ENCODE measurements around the gene ABR.

The ABR gene

GRCh38 chr17:992933-993332 lies 186.8 kb downstream of the ABR start:
- no peak for TF ChIP-seq CTCF (IDR thresholded peaks at IDR 0.05; ENCODE audit: low read depth, low read length, missing control alignments)
- Histone ChIP-seq H3K36me3 (replicated peaks) (no peaks in the 10 kb centered on the region), H3K4me3 (ENCODE audit: low read depth, low read length) (no peak overlapping the region), H3K27ac (no peak overlapping the region), H3K27me3 (replicated peaks) (no peaks in the 10 kb centered on the region)
- in situ Hi-C loops (cut with HindIII; ENCODE audit: low pct_ligation_motif_present, low sequenced_read_pairs) = loop anchor here (25.0 kb wide), 1 partner anchor 206 kb away; the partner anchor contains the start of genes GLOD4 and MRM3
- no peak for DNase-seq

GRCh38 chr17:988561-988960 lies 191.2 kb downstream of the ABR start:
- no peak for TF ChIP-seq CTCF (IDR thresholded peaks at IDR 0.05; ENCODE audit: low read depth, low read length, missing control alignments)
- Histone ChIP-seq H3K4me3 (ENCODE audit: low read depth, low read length) (no peak overlapping the region), H3K27ac (no peak overlapping the region), H3K36me3 (replicated peaks) (no peaks in the 10 kb centered on the region), H3K27me3 (replicated peaks) (no peaks in the 10 kb centered on the region)
- in situ Hi-C loops (cut with HindIII; ENCODE audit: low pct_ligation_motif_present, low sequenced_read_pairs) = loop anchor here (25.0 kb wide), 1 partner anchor 201 kb away; the partner anchor contains the start of genes GLOD4 and MRM3
- no peak for DNase-seq

- Histone ChIP-seq H3K27me3 (replicated peaks) (no peaks in the 10 kb centered on the region), H3K4me3 (ENCODE audit: low read depth, low read length) (no peak overlapping the region), H3K27ac (no peak overlapping the region), H3K36me3 (replicated peaks) (no peaks in the 10 kb centered on the region)
- TF ChIP-seq CTCF (IDR thresholded peaks at IDR 0.05; ENCODE audit: low read depth, low read length, missing control alignments) = no peak
- DNase-seq = no peak
- in situ Hi-C loops (cut with HindIII; ENCODE audit: low pct_ligation_motif_present, low sequenced_read_pairs) = loop anchor here (25.0 kb wide), 1 partner anchor 201 kb away; the partner anchor contains the start of genes GLOD4 and MRM3
Measured at GRCh38 chr17:987931-988330, 191.8 kb downstream of the ABR start.

- TF ChIP-seq CTCF (IDR thresholded peaks at IDR 0.05; ENCODE audit: low read depth, low read length, missing control alignments) = no peak
- Histone ChIP-seq H3K27me3 (replicated peaks) (no peaks in the 10 kb centered on the region), H3K4me3 (ENCODE audit: low read depth, low read length) (no peak overlapping the region), H3K27ac (no peak overlapping the region), H3K36me3 (replicated peaks) (no peaks in the 10 kb centered on the region)
- in situ Hi-C loops (cut with HindIII; ENCODE audit: low pct_ligation_motif_present, low sequenced_read_pairs) = loop anchor here (25.0 kb wide), 1 partner anchor 199 kb away; the partner anchor contains the start of genes GLOD4 and MRM3
- DNase-seq = no peak
Measured at GRCh38 chr17:986322-986929, 193.4 kb downstream of the ABR start.

GRCh38 chr17:983921-984320 lies 195.9 kb downstream of the ABR start:
- in situ Hi-C loops (cut with HindIII; ENCODE audit: low pct_ligation_motif_present, low sequenced_read_pairs) = loop anchor here (25.0 kb wide), 1 partner anchor 197 kb away; the partner anchor contains the start of genes GLOD4 and MRM3
- no peak overlapping the region for H3K4me3 ChIP-seq (ENCODE audit: low read depth, low read length)
- no peak for TF ChIP-seq CTCF (IDR thresholded peaks at IDR 0.05; ENCODE audit: low read depth, low read length, missing control alignments)
- H3K27ac ChIP-seq = no peak overlapping the region
- no peaks in the 10 kb centered on the region for H3K36me3 ChIP-seq (replicated peaks)
- DNase-seq = no peak
- no peaks in the 10 kb centered on the region for H3K27me3 ChIP-seq (replicated peaks)

GRCh38 chr17:981292-981658 lies 198.5 kb downstream of the ABR start:
- Histone ChIP-seq H3K27me3 (replicated peaks) (no peaks in the 10 kb centered on the region), H3K36me3 (replicated peaks) (no peaks in the 10 kb centered on the region), H3K4me3 (ENCODE audit: low read depth, low read length) (no peak overlapping the region), H3K27ac (no peak overlapping the region)
- DNase-seq = no peak
- no peak for TF ChIP-seq CTCF (IDR thresholded peaks at IDR 0.05; ENCODE audit: low read depth, low read length, missing control alignments)
- in situ Hi-C loops (cut with HindIII; ENCODE audit: low pct_ligation_motif_present, low sequenced_read_pairs) = loop anchor here (25.0 kb wide), 1 partner anchor 194 kb away; the partner anchor contains the start of genes GLOD4 and MRM3

Data from brain microvascular endothelial cell (primary cell).